GM12892 (cell line): Measurements from ENCODE around the gene BAIAP2.

ENCODE experiments used
- POLR2A ChIP-seq: IDR thresholded peaks from 2 replicates; pipeline ENCODE4 v1.6.1; 2011; ENCODE audit warnings: low read depth, low read length, control low read depth
- POLR2AphosphoS5 ChIP-seq: IDR thresholded peaks from 2 replicates; pipeline ENCODE4 v1.6.1; 2011; ENCODE audit warnings: low read depth, low read length, control low read depth

- no peak for TF ChIP-seq POLR2A
- TF ChIP-seq POLR2AphosphoS5, result no peak
Observed at GRCh38 chr17:81131486-81132196, 96.7 kb downstream of the BAIAP2 start.
